ENCODE data around the gene AXIN1. TPM values are rescaled to one million over a fixed set of nuclear protein-coding genes. Genes with fewer than 3 reads are reported as not detected.
A peak's percentile ranks its signal among the peaks of the same experiment; 100 is the strongest.

AXIN1 gene
- total and polyA plus RNA-seq, 9 of the 15 experiments (the other 6 are each of a cell fraction or from before 2014, with no cell fraction given), result 0.42 to 58.0 (median 25.9) TPM

DNA sequence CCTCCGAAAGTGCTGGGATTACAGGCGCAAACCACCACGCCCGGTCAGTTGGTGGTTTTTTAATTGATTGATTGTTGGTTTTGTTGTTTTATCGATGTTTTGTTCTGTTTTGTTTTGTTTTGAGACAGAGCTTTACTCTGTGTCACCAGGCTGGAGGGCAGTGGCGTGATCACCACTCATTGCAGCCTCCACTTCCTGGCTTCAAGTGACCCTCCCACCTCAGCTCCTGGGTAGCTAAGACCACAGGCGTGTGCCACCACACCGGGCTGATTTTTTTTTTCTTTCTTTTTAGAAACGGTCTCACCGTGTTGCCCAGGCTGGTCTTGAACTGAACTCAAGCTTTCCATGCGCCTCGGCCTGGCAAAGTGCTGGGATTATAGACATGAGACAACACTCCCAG, 105.5 kb downstream of the AXIN1 start:
- Histone ChIP-seq H3K4me1 (replicated peaks in 1 of 2; ENCODE audit: control insufficient read depth in 2 of 2, insufficient read depth in 2 of 2, low read length in 2 of 2) (peaks cover 8 to 24% of the 10 kb centered on the region in 2 experiments), H3K36me3 (ENCODE audit: control insufficient read depth, insufficient read depth, low read length) (no peaks in the 10 kb centered on the region), H3K79me2 (ENCODE audit: control insufficient read depth, insufficient read depth, low read length) (peaks cover 13% of the 10 kb centered on the region), H3K9me3 (replicated peaks; ENCODE audit: control insufficient read depth, insufficient read depth, low read depth, low read length) (no peaks in the 10 kb centered on the region), H3K9me1 (ENCODE audit: control insufficient read depth, insufficient read depth, low read length) (no peaks in the 10 kb centered on the region), H2AFZ (ENCODE audit: low read depth, low read length) (no peak overlapping the region), H3K27me3 (ENCODE audit: control insufficient read depth in 2 of 2, insufficient read depth in 2 of 2, low read length in 2 of 2) (no peaks in the 10 kb centered on the region), H3K9ac (ENCODE audit: insufficient read depth in 1 of 2, low read depth in 2 of 2, low read length in 2 of 2) (peak overlapping the region in 1 of 2 experiments; percentile 55; a peak in 1 of 4 replicates), H3K4me2 (ENCODE audit: insufficient read depth, low read length) (no peak overlapping the region), H4K20me1 (replicated peaks; ENCODE audit: control insufficient read depth, insufficient read depth, low read length) (no peaks in the 10 kb centered on the region), H3K4me3 (no peak overlapping the region), H3K27ac (ENCODE audit: extremely low read depth, low read depth, low read length) (no peak overlapping the region)
- FAIRE-seq (no peak), ATAC-seq (no peak), DNase-seq (ENCODE audit: extremely low read depth in 1 of 4, low spot score in 3 of 4) (no peak)
- no TSS peak for BruUV-seq (replicated peaks)
- WGBS (ENCODE audit: insufficient coverage, low coverage, missing lambda C conversion rate), result 86% methylated on average over 12 of the region's 12 CpGs
- POLR2A ChIA-PET, result no interaction called here
- intact Hi-C loops (cut with micrococcal nuclease) (no loop called here), in situ Hi-C loops (cut with MboI) (no loop called here)
- CTCF ChIA-PET (ENCODE audit: low intra/inter-chr PET ratio), result no interaction called here
- TF ChIP-seq DPF2 (IDR thresholded peaks at IDR 0.05) (no peak), RUNX1 (IDR thresholded peaks at IDR 0.05; ENCODE audit: low read depth) (no peak), ZC3H11A (IDR thresholded peaks at IDR 0.05; ENCODE audit: low read depth, low read length) (no peak), ASH1L (IDR thresholded peaks at IDR 0.05; ENCODE audit: borderline replicate concordance, low read depth, partially characterized antibody) (no peak), GATA2 (CRISPR knock-in tag; IDR thresholded peaks at IDR 0.05) (no peak), RAD51 (IDR thresholded peaks at IDR 0.05; ENCODE audit: borderline replicate concordance, low read depth) (no peak), SRF (CRISPR knock-in tag; IDR thresholded peaks at IDR 0.05) (no peak), LARP7 (IDR thresholded peaks at IDR 0.05) (no peak), ZFP30 (CRISPR knock-in tag; IDR thresholded peaks at IDR 0.05; ENCODE audit: borderline replicate concordance) (no peak), ESRRA (IDR thresholded peaks at IDR 0.05; ENCODE audit: borderline replicate concordance, low read depth) (no peak), ZSCAN29 (IDR thresholded peaks at IDR 0.05) (no peak), FOXJ2 (tag; IDR thresholded peaks at IDR 0.05) (no peak), KDM4B (IDR thresholded peaks at IDR 0.05; ENCODE audit: borderline replicate concordance in 2 of 2, low read depth in 1 of 2) (no peak), MCM5 (IDR thresholded peaks at IDR 0.05; ENCODE audit: low read depth) (no peak)
- TF ChIP-seq, protein P1, sequence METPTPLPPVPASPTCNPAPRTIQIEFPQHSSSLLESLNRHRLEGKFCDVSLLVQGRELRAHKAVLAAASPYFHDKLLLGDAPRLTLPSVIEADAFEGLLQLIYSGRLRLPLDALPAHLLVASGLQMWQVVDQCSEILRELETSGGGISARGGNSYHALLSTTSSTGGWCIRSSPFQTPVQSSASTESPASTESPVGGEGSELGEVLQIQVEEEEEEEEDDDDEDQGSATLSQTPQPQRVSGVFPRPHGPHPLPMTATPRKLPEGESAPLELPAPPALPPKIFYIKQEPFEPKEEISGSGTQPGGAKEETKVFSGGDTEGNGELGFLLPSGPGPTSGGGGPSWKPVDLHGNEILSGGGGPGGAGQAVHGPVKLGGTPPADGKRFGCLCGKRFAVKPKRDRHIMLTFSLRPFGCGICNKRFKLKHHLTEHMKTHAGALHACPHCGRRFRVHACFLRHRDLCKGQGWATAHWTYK (CRISPR knock-in tag; IDR thresholded peaks at IDR 0.05), result no peak
- TF ChIP-seq, protein P2, sequence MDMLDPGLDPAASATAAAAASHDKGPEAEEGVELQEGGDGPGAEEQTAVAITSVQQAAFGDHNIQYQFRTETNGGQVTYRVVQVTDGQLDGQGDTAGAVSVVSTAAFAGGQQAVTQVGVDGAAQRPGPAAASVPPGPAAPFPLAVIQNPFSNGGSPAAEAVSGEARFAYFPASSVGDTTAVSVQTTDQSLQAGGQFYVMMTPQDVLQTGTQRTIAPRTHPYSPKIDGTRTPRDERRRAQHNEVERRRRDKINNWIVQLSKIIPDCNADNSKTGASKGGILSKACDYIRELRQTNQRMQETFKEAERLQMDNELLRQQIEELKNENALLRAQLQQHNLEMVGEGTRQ (CRISPR knock-in tag; IDR thresholded peaks at IDR 0.05), result no peak
- TF ChIP-seq, protein P3, sequence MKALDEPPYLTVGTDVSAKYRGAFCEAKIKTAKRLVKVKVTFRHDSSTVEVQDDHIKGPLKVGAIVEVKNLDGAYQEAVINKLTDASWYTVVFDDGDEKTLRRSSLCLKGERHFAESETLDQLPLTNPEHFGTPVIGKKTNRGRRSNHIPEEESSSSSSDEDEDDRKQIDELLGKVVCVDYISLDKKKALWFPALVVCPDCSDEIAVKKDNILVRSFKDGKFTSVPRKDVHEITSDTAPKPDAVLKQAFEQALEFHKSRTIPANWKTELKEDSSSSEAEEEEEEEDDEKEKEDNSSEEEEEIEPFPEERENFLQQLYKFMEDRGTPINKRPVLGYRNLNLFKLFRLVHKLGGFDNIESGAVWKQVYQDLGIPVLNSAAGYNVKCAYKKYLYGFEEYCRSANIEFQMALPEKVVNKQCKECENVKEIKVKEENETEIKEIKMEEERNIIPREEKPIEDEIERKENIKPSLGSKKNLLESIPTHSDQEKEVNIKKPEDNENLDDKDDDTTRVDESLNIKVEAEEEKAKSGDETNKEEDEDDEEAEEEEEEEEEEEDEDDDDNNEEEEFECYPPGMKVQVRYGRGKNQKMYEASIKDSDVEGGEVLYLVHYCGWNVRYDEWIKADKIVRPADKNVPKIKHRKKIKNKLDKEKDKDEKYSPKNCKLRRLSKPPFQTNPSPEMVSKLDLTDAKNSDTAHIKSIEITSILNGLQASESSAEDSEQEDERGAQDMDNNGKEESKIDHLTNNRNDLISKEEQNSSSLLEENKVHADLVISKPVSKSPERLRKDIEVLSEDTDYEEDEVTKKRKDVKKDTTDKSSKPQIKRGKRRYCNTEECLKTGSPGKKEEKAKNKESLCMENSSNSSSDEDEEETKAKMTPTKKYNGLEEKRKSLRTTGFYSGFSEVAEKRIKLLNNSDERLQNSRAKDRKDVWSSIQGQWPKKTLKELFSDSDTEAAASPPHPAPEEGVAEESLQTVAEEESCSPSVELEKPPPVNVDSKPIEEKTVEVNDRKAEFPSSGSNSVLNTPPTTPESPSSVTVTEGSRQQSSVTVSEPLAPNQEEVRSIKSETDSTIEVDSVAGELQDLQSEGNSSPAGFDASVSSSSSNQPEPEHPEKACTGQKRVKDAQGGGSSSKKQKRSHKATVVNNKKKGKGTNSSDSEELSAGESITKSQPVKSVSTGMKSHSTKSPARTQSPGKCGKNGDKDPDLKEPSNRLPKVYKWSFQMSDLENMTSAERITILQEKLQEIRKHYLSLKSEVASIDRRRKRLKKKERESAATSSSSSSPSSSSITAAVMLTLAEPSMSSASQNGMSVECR (CRISPR knock-in tag; IDR thresholded peaks at IDR 0.05), result no peak
- TF ChIP-seq, protein P4, sequence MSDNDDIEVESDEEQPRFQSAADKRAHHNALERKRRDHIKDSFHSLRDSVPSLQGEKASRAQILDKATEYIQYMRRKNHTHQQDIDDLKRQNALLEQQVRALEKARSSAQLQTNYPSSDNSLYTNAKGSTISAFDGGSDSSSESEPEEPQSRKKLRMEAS (CRISPR knock-in tag; IDR thresholded peaks at IDR 0.05), result no peak

Measured in K562 (cell line).